K562 (cell line): ENCODE results near the gene VARS1. TPM values are rescaled to one million over a fixed set of nuclear protein-coding genes. Genes with fewer than 3 reads are reported as not detected.

ENCODE experiments used
- ASH1L ChIP-seq: fragments of 450-650 bp; IDR thresholded peaks from 2 replicates; pipeline ENCODE4 v1.6.1; 2018; ENCODE audit warnings: borderline replicate concordance, mild to moderate bottlenecking, low read depth; ENCODE audit not compliant: partially characterized antibody
- BACH1 ChIP-seq: fragments of 200-800 bp; sonication (Bioruptor generic); IDR thresholded peaks from 2 replicates; pipeline ENCODE4 v1.6.1; 2016; ENCODE audit warnings: missing genetic modification characterization, missing compliant biosample characterization
- CREB3 ChIP-seq: fragments of 450-650 bp; conservative IDR thresholded peaks from 2 replicates; pipeline ENCODE4 v1.6.1; 2016; ENCODE audit warnings: missing genetic modification characterization, low read depth, mild to moderate bottlenecking, missing compliant biosample characterization, moderate library complexity
- ERF ChIP-seq: fragments of 450-650 bp; formaldehyde crosslinking; IDR thresholded peaks from 2 replicates; pipeline ENCODE4 v1.4.0; 2020; ENCODE audit warnings: mild to moderate bottlenecking, mixed read lengths
- HDAC1 ChIP-seq, 2 experiments: fragments of 450-650 bp; IDR thresholded peaks; 2 replicates each; pipeline ENCODE4 v1.6.1; 2016 to 2017; ENCODE audit warnings: inconsistent platforms in 1 of 2, mild to moderate bottlenecking in 1 of 2, moderate library complexity in 1 of 2
- KDM2B ChIP-seq: fragments of 250-450 bp; sonication (Bioruptor Pico); IDR thresholded peaks from 2 replicates; pipeline ENCODE4 v1.8.0; 2021; ENCODE audit warnings: mild to moderate bottlenecking, moderate library complexity
- KLF10 ChIP-seq: fragments of 250-450 bp; sonication (Bioruptor Pico); IDR thresholded peaks from 2 replicates; pipeline ENCODE4 v1.6.1; 2021; ENCODE audit warnings: matching md5 sums
- KLF16 ChIP-seq: IDR thresholded peaks from 2 replicates; pipeline ENCODE4 v1.6.1; 2016; ENCODE audit warnings: antibody characterized with exemption
- MLLT1 ChIP-seq, 2 experiments: fragments of 450-650 bp; IDR thresholded peaks; 2 replicates each; pipeline ENCODE4 v1.6.1; 2016
- PTBP1 ChIP-seq: fragments of 200-400 bp; formaldehyde crosslinking; IDR thresholded peaks from 2 replicates; pipeline ENCODE4 v1.6.1; 2017; ENCODE audit warnings: low read depth, low read length
- SIN3A ChIP-seq, 2 experiments: fragments of 150-350 bp in 1 of 2; IDR thresholded peaks; 2 replicates each; pipeline ENCODE4 v1.6.1; 2011 to 2016; ENCODE audit warnings: borderline replicate concordance in 2 of 2, low read depth in 2 of 2, low read length in 2 of 2, mild to moderate bottlenecking in 2 of 2, moderate library complexity in 2 of 2; ENCODE audit not compliant: control insufficient read depth in 1 of 2
- SP2 ChIP-seq: IDR thresholded peaks from 2 replicates; pipeline ENCODE4 v1.6.1; 2011; ENCODE audit warnings: mild to moderate bottlenecking, low read depth, low read length, moderate library complexity; ENCODE audit not compliant: poor library complexity, severe bottlenecking; ENCODE audit errors: extremely low read depth
- STAG1 ChIP-seq: sonication (generic); formaldehyde crosslinking; IDR thresholded peaks from 2 replicates; pipeline ENCODE4 v1.5.0; 2020; ENCODE audit warnings: missing genetic modification reagents, borderline replicate concordance
- TGIF2 ChIP-seq: sonication (generic); formaldehyde crosslinking; IDR thresholded peaks from 2 replicates; pipeline ENCODE4 v1.8.1; 2022; ENCODE audit warnings: mild to moderate bottlenecking, missing genetic modification reagents, moderate library complexity
- THRAP3 ChIP-seq: fragments of 450-650 bp; IDR thresholded peaks from 2 replicates; pipeline ENCODE4 v1.6.1; 2016; ENCODE audit warnings: mild to moderate bottlenecking, inconsistent platforms, borderline replicate concordance
- ZNF518B ChIP-seq: fragments of 250-450 bp; sonication (Bioruptor Pico); IDR thresholded peaks from 2 replicates; pipeline ENCODE4 v1.5.0; 2021; ENCODE audit warnings: mild to moderate bottlenecking, moderate library complexity
- ZNF592 ChIP-seq: fragments of 450-650 bp; IDR thresholded peaks from 2 replicates; pipeline ENCODE4 v1.6.1; 2017; ENCODE audit warnings: antibody characterized with exemption, mild to moderate bottlenecking
- ZSCAN29 ChIP-seq: fragments of 450-650 bp; IDR thresholded peaks from 2 replicates; pipeline ENCODE4 v1.6.1; 2017
- polyA plus RNA-seq, 8 experiments: library from polyadenylated mRNA; depleted of rRNA in 4 of 8; stranded (reverse) in 5 of 8; unstranded in 3 of 8; fragments of >200 nt; fragmentation: Nextera tagmentation in 2 of 8; fragmentation: Illumina TruSeq in 1 of 8; extraction: Ambion mirVana in 2 of 8; extraction: Trizol in 1 of 8; gene quantifications; 2 replicates each; pipeline versions ENCODE4 v1.2.1 to v1.2.3, GENCODE V29; 2011 to 2014; ENCODE audit warnings: inconsistent platforms in 1 of 8, missing spikeins in 1 of 8
- total RNA-seq, 7 experiments: library from RNA; depleted of rRNA in 6 of 7; stranded (reverse); fragments of >200 nt in 6 of 7; fragmentation: Illumina TruSeq in 2 of 7; extraction: Trizol in 2 of 7; gene quantifications; 2 replicates each; pipeline versions ENCODE4 v1.2.1 to v1.2.3, GENCODE V29; 2011 to 2021; ENCODE audit warnings: low replicate concordance in 1 of 7

Gene VARS1
- total and polyA plus RNA-seq, 9 of the 15 experiments (the other 6 are each of a cell fraction or from before 2014, with no cell fraction given) = 2.9 to 488 (median 130) TPM

GRCh38 chr6:31814677-31815024, 19.1 kb upstream of the VARS1 start (continued):
- TF ChIP-seq SIN3A (IDR thresholded peaks at IDR 0.05; ENCODE audit: borderline replicate concordance in 2 of 2, control insufficient read depth in 1 of 2, low read depth in 2 of 2, low read length in 2 of 2) = peak in 1 of 2 experiments; percentile 77; a peak in 1 of 4 replicates
- 0 out of 2 replicates have a peak, but pooled peaks have one; percentile 38 for TF ChIP-seq BACH1 (tag)
- no peak for TF ChIP-seq CREB3
- no peak for TF ChIP-seq ASH1L
- TF ChIP-seq KLF16 = no peak
- no peak for TF ChIP-seq KLF10 (CRISPR knock-in tag)
- 0 out of 4 replicates have a peak, but pooled peaks of 1 of the 2 experiments have one; percentile 79 for TF ChIP-seq HDAC1 (IDR thresholded peaks at IDR 0.05)
- TF ChIP-seq MLLT1 (IDR thresholded peaks at IDR 0.05) = no peak
- TF ChIP-seq KDM2B (CRISPR knock-in tag) = no peak
- TF ChIP-seq SP2 = no peak
- no peak for TF ChIP-seq ZNF592
- TF ChIP-seq THRAP3 = no peak
- TF ChIP-seq ZNF518B (CRISPR knock-in tag) = no peak
- TF ChIP-seq STAG1 (CRISPR knock-in tag) = no peak
- TF ChIP-seq TGIF2 (CRISPR knock-in tag) = no peak
- TF ChIP-seq ERF (CRISPR knock-in tag) = peak; percentile 94
- no peak for TF ChIP-seq PTBP1
- no peak for TF ChIP-seq ZSCAN29
